GM12872 (cell line): ENCODE results near the gene MAPKAPK3.

Experiments
- TF ChIP-seq, protein P1 (sequence below): IDR thresholded peaks from 3 replicates; pipeline ENCODE4 v1.5.1; 2011; ENCODE audit warnings: low read depth, mild to moderate bottlenecking, low read length, moderate library complexity; ENCODE audit not compliant: insufficient read depth

The MAPKAPK3 gene

DNA sequence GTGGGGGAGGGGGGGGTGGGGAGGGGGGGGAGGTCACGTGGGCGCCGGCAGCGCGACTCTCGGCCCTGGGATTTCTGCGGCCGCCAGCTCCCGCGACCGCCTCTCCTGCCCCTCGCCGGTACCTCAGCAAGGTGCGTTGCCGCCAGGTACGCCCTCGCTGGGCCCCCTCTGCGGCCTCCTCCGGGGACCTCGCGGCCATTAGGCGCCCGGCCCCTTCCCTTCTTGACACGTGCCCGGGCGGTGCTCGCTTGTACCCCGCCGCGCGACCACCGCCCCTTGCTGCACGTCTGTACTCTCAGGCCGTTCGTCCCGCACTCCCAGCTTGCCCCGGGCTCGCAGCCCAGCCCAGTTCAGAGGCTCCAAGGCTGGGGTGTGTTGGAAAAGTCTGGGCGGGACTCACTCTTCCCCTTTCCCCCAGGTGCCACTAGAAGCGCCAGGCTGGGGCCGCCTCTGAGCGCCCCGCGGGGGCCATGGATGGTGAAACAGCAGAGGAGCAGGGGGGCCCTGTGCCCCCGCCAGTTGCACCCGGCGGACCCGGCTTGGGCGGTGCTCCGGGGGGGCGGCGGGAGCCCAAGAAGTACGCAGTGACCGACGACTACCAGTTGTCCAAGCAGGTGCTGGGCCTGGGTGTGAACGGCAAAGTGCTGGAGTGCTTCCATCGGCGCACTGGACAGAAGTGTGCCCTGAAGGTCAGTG, at the start of gene MAPKAPK3:
TSS of gene MAPKAPK3 (plus strand) at position 56 of the 696 bp plus-strand sequence. CDS start at position 471, 415 bp downstream.
- TF ChIP-seq, protein P1, sequence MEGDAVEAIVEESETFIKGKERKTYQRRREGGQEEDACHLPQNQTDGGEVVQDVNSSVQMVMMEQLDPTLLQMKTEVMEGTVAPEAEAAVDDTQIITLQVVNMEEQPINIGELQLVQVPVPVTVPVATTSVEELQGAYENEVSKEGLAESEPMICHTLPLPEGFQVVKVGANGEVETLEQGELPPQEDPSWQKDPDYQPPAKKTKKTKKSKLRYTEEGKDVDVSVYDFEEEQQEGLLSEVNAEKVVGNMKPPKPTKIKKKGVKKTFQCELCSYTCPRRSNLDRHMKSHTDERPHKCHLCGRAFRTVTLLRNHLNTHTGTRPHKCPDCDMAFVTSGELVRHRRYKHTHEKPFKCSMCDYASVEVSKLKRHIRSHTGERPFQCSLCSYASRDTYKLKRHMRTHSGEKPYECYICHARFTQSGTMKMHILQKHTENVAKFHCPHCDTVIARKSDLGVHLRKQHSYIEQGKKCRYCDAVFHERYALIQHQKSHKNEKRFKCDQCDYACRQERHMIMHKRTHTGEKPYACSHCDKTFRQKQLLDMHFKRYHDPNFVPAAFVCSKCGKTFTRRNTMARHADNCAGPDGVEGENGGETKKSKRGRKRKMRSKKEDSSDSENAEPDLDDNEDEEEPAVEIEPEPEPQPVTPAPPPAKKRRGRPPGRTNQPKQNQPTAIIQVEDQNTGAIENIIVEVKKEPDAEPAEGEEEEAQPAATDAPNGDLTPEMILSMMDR, result no peak; the same call in 2 of the 3 replicates

DNA sequence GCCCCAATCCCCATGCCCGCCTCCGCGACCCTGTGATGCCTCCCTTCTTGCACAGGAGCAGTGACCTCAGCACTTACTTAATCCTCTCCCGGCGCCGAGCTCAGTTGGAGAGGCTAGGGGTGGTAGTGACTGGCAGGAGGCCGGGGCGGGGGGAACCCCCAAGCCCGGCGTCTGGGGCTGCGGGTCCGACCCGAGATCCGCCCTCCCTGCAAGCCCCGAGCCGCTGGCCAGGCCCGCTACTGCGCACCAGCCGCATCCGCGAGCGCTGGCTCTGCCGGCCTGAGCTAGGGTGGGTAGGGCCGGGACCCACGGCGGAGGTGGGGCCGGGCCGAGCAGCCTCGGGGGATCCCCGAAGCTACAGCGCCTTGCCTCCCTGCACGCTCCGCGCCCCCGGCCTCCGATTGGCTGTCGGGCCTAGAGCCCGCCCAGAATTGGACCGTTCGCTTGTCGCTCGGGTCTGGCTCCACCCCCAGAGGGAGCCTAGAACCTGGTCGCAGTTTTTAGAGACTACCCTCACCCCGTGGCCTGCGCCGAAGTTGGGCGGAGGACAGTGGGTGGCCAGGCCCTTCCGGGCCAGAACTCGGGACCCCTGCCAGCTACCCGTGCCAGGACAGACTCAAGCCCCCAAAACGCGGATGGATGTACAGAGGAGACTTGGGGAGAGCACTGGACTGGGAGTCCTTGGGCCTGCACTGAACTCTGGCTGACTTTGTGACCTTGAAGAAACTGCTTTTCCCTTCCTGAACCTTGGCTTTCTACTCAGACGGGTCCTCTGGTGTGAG, 49.4 kb upstream of the MAPKAPK3 start, which contains the start of gene C3orf18:
TSS of gene C3orf18 (minus strand) at position 362 of the 782 bp plus-strand sequence. CDS start 2,048 bp downstream, outside the sequence.
- TF ChIP-seq, protein P1, result no peak

DNA sequence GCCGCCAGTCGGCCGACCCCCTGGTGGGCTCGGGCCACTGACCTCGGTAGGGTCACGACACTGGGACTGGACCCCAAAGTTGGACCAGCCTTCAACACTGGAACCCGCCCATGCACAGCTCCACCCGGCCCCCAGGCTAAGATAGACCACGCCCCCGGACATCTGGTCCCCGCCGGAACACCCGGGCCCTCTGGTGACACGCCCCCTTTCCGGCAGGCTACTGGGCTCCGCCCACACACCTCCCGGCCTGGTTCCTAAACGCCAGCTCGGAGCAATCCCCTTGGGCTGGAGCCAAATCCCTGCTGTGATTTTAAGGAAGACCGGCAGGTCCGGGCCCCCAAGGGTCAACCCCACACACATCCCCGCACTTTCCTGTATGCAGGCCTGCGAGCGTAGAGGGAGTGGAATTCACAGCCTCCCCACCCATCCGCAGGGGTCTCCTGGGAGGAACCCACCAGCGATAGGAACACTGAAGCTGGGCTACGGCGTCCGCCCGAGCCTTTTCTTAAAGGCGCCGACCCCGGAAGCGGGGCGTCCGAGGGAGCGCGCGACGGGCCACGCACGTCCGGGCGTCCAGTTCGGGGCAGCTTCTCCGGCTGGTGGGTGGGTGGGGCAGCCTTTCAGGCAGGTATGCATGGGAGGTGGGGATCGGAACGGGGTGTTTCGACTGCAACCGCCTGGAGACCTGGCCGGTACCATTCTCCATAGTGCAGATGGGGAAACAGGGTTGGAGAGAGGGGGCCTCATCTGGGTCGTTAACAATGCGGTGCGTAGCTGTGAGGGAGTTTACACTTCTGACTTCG, 47.8 kb upstream of the MAPKAPK3 start, which contains the start of gene HEMK1:
TSS of gene HEMK1 (plus strand) at position 576 of the 803 bp plus-strand sequence. CDS start 1,583 bp downstream, outside the sequence.
- TF ChIP-seq, protein P1, result no peak

DNA sequence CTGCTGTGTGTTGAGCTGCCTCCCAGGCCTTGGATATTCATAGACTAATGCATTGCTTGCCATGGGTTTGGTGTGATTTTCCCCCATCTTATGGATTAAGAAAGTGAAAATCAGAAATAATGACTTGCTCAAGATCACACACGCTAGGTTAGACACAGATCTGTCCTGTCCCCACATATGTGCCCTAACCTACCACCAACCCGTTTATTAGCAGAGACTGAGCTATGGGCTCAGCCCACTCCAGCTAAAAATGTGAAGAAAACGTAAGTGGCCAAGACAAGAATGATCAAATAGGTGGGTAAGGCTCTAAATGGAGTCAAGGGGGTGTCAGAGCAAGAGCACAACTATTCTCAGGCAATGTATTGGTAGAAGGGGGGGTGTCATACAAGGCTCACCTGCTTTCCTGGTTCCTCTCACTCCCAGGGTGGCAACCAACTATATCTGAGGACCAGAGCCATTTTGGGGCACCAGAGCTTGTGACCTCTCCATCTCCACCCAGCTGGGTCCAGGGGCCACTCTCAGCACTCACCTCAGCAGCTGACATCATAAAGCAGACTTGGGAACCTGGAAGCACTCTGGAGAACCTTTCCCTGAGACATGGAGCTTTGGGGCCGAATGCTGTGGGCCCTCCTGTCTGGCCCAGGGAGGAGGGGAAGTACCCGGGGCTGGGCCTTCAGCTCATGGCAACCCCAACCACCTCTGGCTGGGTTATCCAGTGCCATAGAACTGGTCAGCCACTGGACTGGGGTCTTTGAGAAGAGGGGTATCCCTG, 46.3 kb upstream of the MAPKAPK3 start:
- TF ChIP-seq, protein P1, result no peak

DNA sequence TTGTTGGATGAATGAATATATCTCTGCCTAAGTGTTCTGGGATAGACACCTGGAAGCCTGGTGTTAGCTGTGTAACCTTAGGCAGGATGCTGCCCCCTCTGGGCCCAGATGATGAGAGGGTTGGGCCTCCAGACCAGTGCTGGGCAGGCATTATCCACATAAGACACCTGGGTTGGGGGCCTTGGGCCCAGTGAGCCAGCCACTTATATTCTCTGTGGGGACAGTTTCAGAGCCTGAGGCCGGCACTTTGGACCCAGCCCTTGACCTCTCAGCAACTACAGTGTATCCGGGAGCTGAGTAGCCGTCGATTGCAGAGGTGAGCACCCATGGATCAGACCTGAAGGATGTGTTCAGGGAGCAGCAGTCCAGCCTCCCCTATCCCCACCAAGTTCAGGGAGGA, 45.5 kb upstream of the MAPKAPK3 start:
- TF ChIP-seq, protein P1, result no peak

DNA sequence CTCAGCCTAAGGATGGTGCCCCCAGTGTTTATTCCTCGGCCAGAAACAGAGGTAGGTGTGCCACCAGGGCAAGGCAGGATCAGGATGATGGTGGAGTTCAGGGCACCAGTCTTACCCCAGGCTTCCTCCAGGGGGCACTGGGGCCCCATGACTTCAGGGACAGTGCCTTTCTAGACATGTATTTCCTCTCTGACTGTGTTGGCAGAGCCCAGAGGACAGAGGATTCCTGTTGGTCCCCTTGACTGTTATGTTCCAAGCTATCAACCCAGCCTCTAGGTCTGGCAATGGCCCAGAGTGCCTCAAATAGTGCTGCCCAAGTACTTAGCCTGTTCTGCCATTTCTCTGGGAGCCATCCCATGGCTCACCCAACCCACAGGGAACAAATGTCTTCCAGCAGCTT, 44.8 kb upstream of the MAPKAPK3 start:
- TF ChIP-seq, protein P1, result peak; percentile 97
